Panc1 (cell line): Measurements from ENCODE around the gene ANO4. TPM values are rescaled to one million over a fixed set of nuclear protein-coding genes. Genes with fewer than 3 reads are reported as not detected.

Source experiments
- ATAC-seq: fragments of 200-7000 bp; cut with Tn5 transposase; 2 replicates; pipeline ENCODE4 v1.9.1; 2020; ENCODE audit warnings: mild to moderate bottlenecking, moderate library complexity
- BruUV-seq: library from RNA; stranded (reverse); fragments of 400-500 nt; replicated peaks from 2 replicates; lab custom pipeline; 2021; lab: Mats Ljungman, UMichigan
- CTCF ChIA-PET: fragments of 300-600 bp; sonication (Branson Sonifier 250); formaldehyde crosslinking; loops from one replicate; lab custom pipeline; 2022; ENCODE audit warnings: antibody characterized with exemption; lab: Charles Lee
- POLR2A ChIA-PET: fragments of 300-600 bp; sonication (Branson Sonifier 250); formaldehyde crosslinking; loops from one replicate; lab custom pipeline; 2022; ENCODE audit warnings: antibody characterized with exemption; lab: Charles Lee
- DNase-seq: peaks from one replicate; pipeline ENCODE4 v3.0.0-alpha.2; 2010; ENCODE audit warnings: low read depth, low spot score
- H3K27ac ChIP-seq: 2 replicates; pipeline ENCODE4 v1.5.1; 2011; ENCODE audit warnings: mild to moderate bottlenecking, low read length, inconsistent platforms
- H3K27me3 ChIP-seq: fragments of 200-500 bp; sonication (Bioruptor generic); 2 replicates; pipeline ENCODE4 v1.6.0; 2014; ENCODE audit warnings: low read length, inconsistent platforms; ENCODE audit not compliant: control insufficient read depth, insufficient read depth
- H3K36me3 ChIP-seq: fragments of 200-500 bp; sonication (Bioruptor generic); 2 replicates; pipeline ENCODE4 v1.5.1; 2014; ENCODE audit warnings: inconsistent platforms, mild to moderate bottlenecking, low read length, moderate library complexity; ENCODE audit not compliant: control insufficient read depth, insufficient read depth
- H3K4me1 ChIP-seq: 2 replicates; pipeline ENCODE4 v1.5.1; 2011; ENCODE audit warnings: inconsistent platforms, mild to moderate bottlenecking, low read length, moderate library complexity; ENCODE audit not compliant: control insufficient read depth, insufficient read depth
- H3K4me3 ChIP-seq, 2 experiments: 2 replicates each; pipeline ENCODE4 v1.5.1; 2011 to 2012; ENCODE audit warnings: low read depth in 2 of 2, low read length in 2 of 2, mild to moderate bottlenecking in 2 of 2, inconsistent platforms in 1 of 2, moderate library complexity in 1 of 2
- H3K9me3 ChIP-seq: fragments of 200-500 bp; sonication (Bioruptor generic); 2 replicates; pipeline ENCODE4 v1.5.1; 2014; ENCODE audit warnings: low read depth, mild to moderate bottlenecking, inconsistent platforms, low read length, moderate library complexity; ENCODE audit not compliant: control insufficient read depth, insufficient read depth
- CTCF ChIP-seq: fragments of 450-650 bp; IDR thresholded peaks from 2 replicates; pipeline ENCODE4 v1.5.1; 2017; ENCODE audit warnings: mild to moderate bottlenecking
- POLR2AphosphoS5 ChIP-seq: IDR thresholded peaks from 2 replicates; pipeline ENCODE4 v1.6.1; 2012; ENCODE audit warnings: mild to moderate bottlenecking, low read depth, low read length, moderate library complexity
- REST ChIP-seq, 2 experiments: IDR thresholded peaks; 2 replicates each; pipeline ENCODE4 v1.6.1; 2011 to 2012; ENCODE audit warnings: low read depth in 2 of 2, control low read depth in 1 of 2, low read length in 1 of 2, mild to moderate bottlenecking in 1 of 2, moderate library complexity in 1 of 2; ENCODE audit not compliant: insufficient read depth in 1 of 2
- SIN3A ChIP-seq: IDR thresholded peaks from 2 replicates; pipeline ENCODE4 v1.6.1; 2012; ENCODE audit warnings: low read depth, mild to moderate bottlenecking, low read length, moderate library complexity, borderline replicate concordance; ENCODE audit not compliant: insufficient read depth
- TCF7L2 ChIP-seq: IDR thresholded peaks from 2 replicates; pipeline ENCODE4 v1.6.1; 2011; ENCODE audit warnings: mild to moderate bottlenecking, low read depth, low read length, inconsistent platforms
- in situ Hi-C: cut with HindIII; loops from 2 replicates; pipeline ENCODE4 v1.10.0; 2016; ENCODE audit warnings: low sequenced_read_pairs, low pct_unique_long_range_greater_than_20kb
- intact Hi-C: fragments of 100-400 bp; cut with micrococcal nuclease; formaldehyde crosslinking; loops from one replicate; pipeline ENCODE4 v1.10.0; 2022; ENCODE audit not compliant: unreplicated experiment
- total RNA-seq: library from RNA; stranded (reverse); gene quantifications from one replicate; pipeline ENCODE4 v1.2.1, GENCODE V29; 2021; ENCODE audit not compliant: unreplicated experiment

ANO4 gene
- total RNA-seq, 1 experiment from 2014 or later = not detected

GRCh38 chr12:100908501-100908900 lies 113.9 kb downstream of the ANO4 start:
- H3K27me3 ChIP-seq = no peaks in the 10 kb centered on the region
- no TSS peak for BruUV-seq
- no peaks in the 10 kb centered on the region for H3K9me3 ChIP-seq
- ChIA-PET POLR2A (no interaction called here), CTCF (no interaction called here)
- ATAC-seq (no peak), DNase-seq (no peak)
- H3K27ac ChIP-seq = no peak overlapping the region
- in situ Hi-C loops = no loop called here
- H3K36me3 ChIP-seq = no peaks in the 10 kb centered on the region
- TF ChIP-seq POLR2AphosphoS5 = no peak
- TF ChIP-seq CTCF = no peak
- no peak for TF ChIP-seq REST (IDR thresholded peaks at IDR 0.05; ENCODE audit: insufficient read depth in 1 of 2, low read depth in 2 of 2, low read length in 1 of 2)
- TF ChIP-seq TCF7L2 = no peak
- no peak for TF ChIP-seq SIN3A
- H3K4me1 ChIP-seq = no peaks in the 10 kb centered on the region
- intact Hi-C loops = no loop called here
- H3K4me3 ChIP-seq = no peak overlapping the region

GRCh38 chr12:100913872-100914592 lies 119.5 kb downstream of the ANO4 start:
- no peaks in the 10 kb centered on the region for H3K4me1 ChIP-seq
- in situ Hi-C loops (no loop called here), intact Hi-C loops (no loop called here)
- ChIA-PET CTCF (no interaction called here), POLR2A (no interaction called here)
- TF ChIP-seq SIN3A (no peak), REST (IDR thresholded peaks at IDR 0.05; ENCODE audit: insufficient read depth in 1 of 2, low read depth in 2 of 2, low read length in 1 of 2) (no peak), TCF7L2 (no peak), CTCF (no peak), POLR2AphosphoS5 (no peak)
- H3K4me3 ChIP-seq = no peak overlapping the region
- DNase-seq (no peak), ATAC-seq (no peak)
- no peaks in the 10 kb centered on the region for H3K27me3 ChIP-seq
- H3K9me3 ChIP-seq = no peaks in the 10 kb centered on the region
- no peak overlapping the region for H3K27ac ChIP-seq
- no TSS peak for BruUV-seq
- no peaks in the 10 kb centered on the region for H3K36me3 ChIP-seq
